Bronchus fibroblast of lung (primary cell): ENCODE results near the gene CUL9. TPM values are rescaled to one million over a fixed set of nuclear protein-coding genes. Genes with fewer than 3 reads are reported as not detected.

ENCODE experiments used
- total RNA-seq: library from RNA; depleted of rRNA; stranded (reverse); fragments of >200 nt; gene quantifications from 2 replicates; pipeline ENCODE4 v1.2.3, GENCODE V29; 2015

CUL9 gene
- total RNA-seq: 17.4 and 22.9 TPM in 2 replicates

GRCh38 chr6:43181942-43182860 lies at the start of gene CUL9:
TSS of gene CUL9 (plus strand) at chr6:43182196. CDS start at chr6:43184311, 2,115 bp downstream.

GRCh38 chr6:43170931-43171706 lies 10.9 kb upstream of the CUL9 start, which contains the start of gene SRF:
TSS of gene SRF (plus strand) at chr6:43171269. CDS start at chr6:43171657, 388 bp downstream.

GRCh38 chr6:43228951-43229802 lies 47.2 kb downstream of the CUL9 start, which contains the start of gene DNPH1:
TSS of gene DNPH1 (minus strand) at chr6:43229481. CDS start at chr6:43229456, 25 bp downstream.

GRCh38 chr6:43242908-43243663 lies 61.1 kb downstream of the CUL9 start, which contains the start of gene TTBK1:
TSS of gene TTBK1 (plus strand) at chr6:43243481. CDS start at chr6:43246661, 3,180 bp downstream.

Other genes starting within 250 kb of the CUL9 start
- gene GNMT, start 221.4 kb upstream of the CUL9 start, total RNA-seq: not detected in 2 replicates
- gene PEX6, start 203.0 kb upstream of the CUL9 start, total RNA-seq: 22.0 and 23.2 TPM in 2 replicates
- gene PPP2R5D, start 197.6 kb upstream of the CUL9 start, total RNA-seq: 54.3 and 71.8 TPM in 2 replicates
- gene MEA1, start 168.2 kb upstream of the CUL9 start, total RNA-seq: 110 and 111 TPM in 2 replicates
- 83.7 and 84.1 TPM in 2 replicates for gene KLHDC3, start 167.9 kb upstream of the CUL9 start, total RNA-seq
- gene RRP36, start 160.6 kb upstream of the CUL9 start, total RNA-seq: 109 and 114 TPM in 2 replicates
- gene CUL7, start 128.3 kb upstream of the CUL9 start, total RNA-seq: 27.6 and 30.0 TPM in 2 replicates
- 32.6 and 53.5 TPM in 2 replicates for gene MRPL2, start 122.8 kb upstream of the CUL9 start, total RNA-seq
- 7.6 and 8.3 TPM in 2 replicates for gene KLC4, start 122.6 kb upstream of the CUL9 start, total RNA-seq
- 96.6 and 102 TPM in 2 replicates for gene PTK7, start 105.9 kb upstream of the CUL9 start, total RNA-seq
- gene SRF, start 10.9 kb upstream of the CUL9 start, total RNA-seq: 25.9 and 26.0 TPM in 2 replicates
- gene DNPH1, start 47.3 kb downstream of the CUL9 start, total RNA-seq: 70.2 and 74.8 TPM in 2 replicates
- under 0.01 TPM in 1 of 2 replicates, not detected in the other for gene TTBK1, start 61.3 kb downstream of the CUL9 start, total RNA-seq
- not detected in 2 replicates for gene SLC22A7, start 116.1 kb downstream of the CUL9 start, total RNA-seq
- not detected in 2 replicates for gene CRIP3, start 126.6 kb downstream of the CUL9 start, total RNA-seq
- 5.4 and 6.2 TPM in 2 replicates for gene ZNF318, start 187.5 kb downstream of the CUL9 start, total RNA-seq
- 14.1 and 20.8 TPM in 2 replicates for gene ABCC10, start 245.3 kb downstream of the CUL9 start, total RNA-seq